AG04449 (cell line): ENCODE data around the gene PXDN.

Experiments used
- CTCF ChIA-PET: fragments of 350-600 bp; formaldehyde crosslinking; extraction: SDS; loops from one replicate; lab custom pipeline; 2021; ENCODE audit warnings: antibody characterized with exemption; lab: Yijun Ruan, JAX
- POLR2A ChIA-PET: fragments of 400-600, 350-600 bp; formaldehyde crosslinking; extraction: SDS; loops from one replicate; lab custom pipeline; 2020; ENCODE audit warnings: antibody characterized with exemption, inconsistent platforms; lab: Yijun Ruan, JAX
- DNase-seq: peaks from one replicate; pipeline ENCODE4 v3.0.0-alpha.2; 2010; ENCODE audit warnings: low read depth, low spot score
- H3K4me3 ChIP-seq: 2 replicates; pipeline ENCODE4 v1.5.1; 2011; ENCODE audit warnings: low read depth, mild to moderate bottlenecking, control low read depth, low read length
- TF ChIP-seq, protein P1 (sequence below): IDR thresholded peaks from one replicate; pipeline ENCODE4 v1.5.1; 2011; ENCODE audit warnings: mild to moderate bottlenecking, moderate library complexity, low read length, control low read depth, inconsistent platforms; ENCODE audit not compliant: insufficient read depth; ENCODE audit errors: missing control alignments

Gene PXDN

DNA sequence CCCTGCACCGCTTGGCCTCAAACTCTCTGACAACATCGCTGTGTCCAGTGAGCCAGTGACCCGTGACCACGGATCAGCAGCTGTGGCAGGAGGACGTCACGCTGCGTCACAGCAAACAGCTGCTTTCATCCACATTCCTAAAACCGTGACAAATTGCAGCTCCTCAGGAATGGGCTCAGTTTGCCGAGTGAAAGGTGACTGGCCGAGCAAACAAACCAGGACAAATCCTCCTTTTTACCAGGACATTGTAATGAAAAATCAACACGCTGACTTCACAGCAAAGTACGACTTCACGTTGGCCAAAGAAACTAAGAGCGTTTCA, 57.6 kb downstream of the PXDN start:
- no peak overlapping the region for H3K4me3 ChIP-seq
- DNase-seq, result no peak
- ChIA-PET POLR2A (interaction anchor here (0.6 to 1.1 kb wide), 2 partner anchors 56 to 122 kb away, joined by 3 read pairs; no protein-coding TSS in a partner anchor), CTCF (interaction anchor here (1.0 to 2.2 kb wide), 6 partner anchors 11 to 131 kb away, joined by 3 to 12 read pairs (median 4); no protein-coding TSS in a partner anchor)
- TF ChIP-seq, protein P1, sequence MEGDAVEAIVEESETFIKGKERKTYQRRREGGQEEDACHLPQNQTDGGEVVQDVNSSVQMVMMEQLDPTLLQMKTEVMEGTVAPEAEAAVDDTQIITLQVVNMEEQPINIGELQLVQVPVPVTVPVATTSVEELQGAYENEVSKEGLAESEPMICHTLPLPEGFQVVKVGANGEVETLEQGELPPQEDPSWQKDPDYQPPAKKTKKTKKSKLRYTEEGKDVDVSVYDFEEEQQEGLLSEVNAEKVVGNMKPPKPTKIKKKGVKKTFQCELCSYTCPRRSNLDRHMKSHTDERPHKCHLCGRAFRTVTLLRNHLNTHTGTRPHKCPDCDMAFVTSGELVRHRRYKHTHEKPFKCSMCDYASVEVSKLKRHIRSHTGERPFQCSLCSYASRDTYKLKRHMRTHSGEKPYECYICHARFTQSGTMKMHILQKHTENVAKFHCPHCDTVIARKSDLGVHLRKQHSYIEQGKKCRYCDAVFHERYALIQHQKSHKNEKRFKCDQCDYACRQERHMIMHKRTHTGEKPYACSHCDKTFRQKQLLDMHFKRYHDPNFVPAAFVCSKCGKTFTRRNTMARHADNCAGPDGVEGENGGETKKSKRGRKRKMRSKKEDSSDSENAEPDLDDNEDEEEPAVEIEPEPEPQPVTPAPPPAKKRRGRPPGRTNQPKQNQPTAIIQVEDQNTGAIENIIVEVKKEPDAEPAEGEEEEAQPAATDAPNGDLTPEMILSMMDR, result no peak

DNA sequence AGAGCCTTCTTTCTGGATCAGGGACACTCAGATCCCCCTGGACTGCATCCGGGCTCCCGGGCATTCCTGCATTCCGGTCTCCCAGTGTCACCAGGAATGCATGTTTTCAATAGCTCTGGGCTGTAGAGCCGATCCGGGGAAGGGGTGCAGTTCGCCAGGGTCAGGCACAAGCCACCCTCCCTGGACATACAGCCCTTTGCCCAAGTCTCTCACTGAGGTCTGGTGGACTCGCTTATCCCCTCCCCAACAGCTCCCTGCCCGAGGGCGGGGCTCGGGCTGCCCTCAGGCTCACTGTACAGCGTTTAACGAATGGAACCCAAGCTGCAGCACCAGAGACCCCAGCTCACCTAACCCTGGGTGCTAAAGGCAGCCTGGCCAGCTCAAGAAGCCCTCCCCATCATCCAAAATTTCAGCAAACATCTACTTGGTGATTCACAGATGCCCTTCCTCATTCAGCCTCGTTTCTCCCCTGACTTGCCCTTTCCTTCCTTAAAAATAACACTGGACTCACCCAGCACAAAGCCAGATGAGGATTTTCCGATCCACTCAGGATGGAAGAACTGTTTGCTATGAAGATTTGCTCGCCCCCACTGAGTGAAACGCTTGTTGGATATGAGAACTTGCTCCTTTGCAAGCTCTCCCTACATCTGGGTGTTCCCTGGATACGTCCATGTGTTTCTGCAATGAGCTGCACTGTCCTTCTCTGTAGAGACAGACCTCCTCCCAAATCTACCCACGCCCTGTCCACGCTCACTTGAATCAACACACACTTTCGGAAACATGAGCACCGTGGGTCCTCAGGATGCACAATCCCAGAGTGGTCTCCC, 58.1 kb downstream of the PXDN start:
- CTCF ChIA-PET, result interaction anchor here (1.0 to 2.2 kb wide), 9 partner anchors 10 to 132 kb away, joined by 3 to 12 read pairs (median 4); no protein-coding TSS in a partner anchor
- no peak for DNase-seq
- POLR2A ChIA-PET, result interaction anchor here (0.6 to 1.3 kb wide), 4 partner anchors 11 to 1834 kb away, joined by 3 to 9 read pairs (median 4); no protein-coding TSS in a partner anchor
- TF ChIP-seq, protein P1, result no peak
- H3K4me3 ChIP-seq, result no peak overlapping the region

DNA sequence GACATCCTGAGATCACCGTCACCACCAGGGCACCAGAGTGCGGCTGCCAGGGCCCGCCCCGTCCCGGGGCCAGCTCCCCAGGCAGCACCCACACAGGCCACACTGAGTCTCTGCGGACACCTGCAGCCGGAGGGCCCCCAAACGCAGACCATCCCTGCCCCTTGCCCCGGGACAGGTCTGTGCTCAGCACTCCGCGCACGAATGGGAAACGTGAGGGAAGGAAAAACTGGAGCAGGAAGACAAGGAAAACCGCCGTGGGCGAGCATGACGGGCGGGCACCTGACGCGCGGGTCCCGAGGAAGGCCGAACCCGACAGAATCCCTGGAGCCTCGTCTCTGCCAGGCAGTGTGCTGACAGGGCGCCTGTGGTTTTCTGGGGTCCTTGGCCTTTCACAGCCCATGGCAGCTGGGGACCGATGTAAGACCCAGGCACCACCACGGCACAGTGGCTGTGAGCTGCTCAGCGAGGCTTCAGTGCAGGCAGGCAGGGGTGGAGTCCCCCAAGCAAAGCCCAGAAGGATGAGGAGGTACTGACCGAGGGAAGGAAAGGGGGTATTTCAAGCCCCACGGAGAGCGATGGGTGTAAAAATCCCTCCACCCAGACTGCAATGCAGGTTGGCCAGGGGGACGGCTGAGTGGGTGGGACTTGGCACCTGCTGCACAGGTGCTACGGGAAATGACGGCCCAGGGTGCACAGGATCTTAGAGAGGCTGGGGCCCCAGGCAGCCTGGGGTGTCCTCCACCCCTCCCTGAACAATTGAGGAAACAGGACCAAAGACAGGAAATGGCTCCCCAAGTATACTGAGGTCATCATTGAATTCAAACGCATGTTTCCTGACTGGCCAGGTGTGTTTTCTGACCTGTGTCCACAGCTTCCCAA, 59.0 kb downstream of the PXDN start:
- TF ChIP-seq, protein P1, result no peak
- DNase-seq, result no peak
- POLR2A ChIA-PET, result interaction anchor here (1.1 to 1.3 kb wide), 2 partner anchors 10 to 57 kb away, joined by 3 to 9 read pairs; no protein-coding TSS in a partner anchor
- H3K4me3 ChIP-seq, result no peak overlapping the region
- CTCF ChIA-PET, result interaction anchor here (1.1 to 2.6 kb wide), 6 partner anchors 10 to 92 kb away, joined by 3 to 12 read pairs (median 4); no protein-coding TSS in a partner anchor

DNA sequence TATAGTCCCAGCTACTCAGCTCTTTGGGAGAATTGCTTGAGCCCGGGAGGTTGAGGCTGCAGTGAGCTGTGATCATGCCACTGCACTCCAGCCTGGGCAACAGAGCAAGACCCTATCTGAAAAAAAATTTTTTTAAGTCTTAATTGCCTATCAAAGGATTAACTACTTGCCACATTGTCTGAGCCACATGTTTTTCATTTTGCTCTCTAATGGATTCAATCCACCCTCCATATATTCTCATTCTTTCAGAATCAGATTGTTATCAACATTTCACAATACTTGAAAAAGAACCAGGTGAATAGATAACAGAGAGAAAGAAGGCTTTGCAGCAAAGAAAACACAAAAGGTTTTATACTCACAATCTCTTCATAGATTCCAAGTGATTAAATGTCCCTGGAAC, 61.0 kb downstream of the PXDN start:
- no peak for DNase-seq
- ChIA-PET CTCF (interaction anchor here (2.6 kb wide), 2 partner anchors 8 to 68 kb away, joined by 8 to 10 read pairs; no protein-coding TSS in a partner anchor), POLR2A (no interaction called here)
- H3K4me3 ChIP-seq, result no peak overlapping the region
- TF ChIP-seq, protein P1, result no peak

DNA sequence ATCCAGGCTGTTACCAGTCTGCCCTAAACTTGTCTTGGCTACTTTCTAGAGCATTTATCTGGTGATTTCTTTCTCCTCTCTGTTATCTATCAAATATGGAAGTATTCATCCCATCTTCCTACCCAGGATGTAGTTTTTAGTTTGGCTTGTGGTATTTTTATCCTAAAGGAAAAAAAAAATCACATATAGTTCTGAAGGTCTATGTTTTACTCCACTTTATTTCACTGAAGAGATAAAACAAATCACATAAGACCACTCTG, 62.2 kb downstream of the PXDN start:
- POLR2A ChIA-PET, result no interaction called here
- CTCF ChIA-PET, result interaction anchor here (0.7 to 2.6 kb wide), 3 partner anchors 14 to 69 kb away, joined by 4 to 8 read pairs (median 6); no protein-coding TSS in a partner anchor
- DNase-seq, result no peak
- TF ChIP-seq, protein P1, result no peak
- no peak overlapping the region for H3K4me3 ChIP-seq
